NT2/D1 (cell line): Measurements from ENCODE around the gene AK3.
"Not testable (repeated sequence)": the region's sequence is repeated elsewhere in the genome, so short reads cannot be mapped to it uniquely, and the experiment has no call there.

Experiments
- DNase-seq: peaks from one replicate; pipeline ENCODE4 v3.0.0-alpha.2; 2011; ENCODE audit warnings: low read depth, low spot score
- H3K27me3 ChIP-seq: 2 replicates; pipeline ENCODE4 v1.6.0; 2011; ENCODE audit warnings: mild to moderate bottlenecking; ENCODE audit not compliant: insufficient read length, insufficient read depth
- H3K36me3 ChIP-seq: 2 replicates; pipeline ENCODE4 v1.6.1; 2011; ENCODE audit warnings: mild to moderate bottlenecking, low read length, mixed read lengths; ENCODE audit not compliant: insufficient read depth, insufficient read length
- H3K4me1 ChIP-seq: 2 replicates; pipeline ENCODE4 v1.5.1; 2011; ENCODE audit not compliant: insufficient read depth, insufficient read length
- H3K4me3 ChIP-seq: 2 replicates; pipeline ENCODE4 v1.5.1; 2011; ENCODE audit warnings: low read depth; ENCODE audit not compliant: insufficient read length
- H3K9ac ChIP-seq: 2 replicates; pipeline ENCODE4 v1.6.0; 2011; ENCODE audit warnings: low read depth; ENCODE audit not compliant: insufficient read length
- H3K9me3 ChIP-seq: 2 replicates; pipeline ENCODE4 v1.5.1; 2011; ENCODE audit warnings: mild to moderate bottlenecking, low read length; ENCODE audit not compliant: insufficient read depth
- SUZ12 ChIP-seq: IDR thresholded peaks from 2 replicates; pipeline ENCODE4 v1.6.1; 2011; ENCODE audit not compliant: insufficient read length, insufficient read depth; ENCODE audit errors: extremely low read depth
- YY1 ChIP-seq: IDR thresholded peaks from 2 replicates; pipeline ENCODE4 v1.6.1; 2011; ENCODE audit not compliant: insufficient read length, insufficient read depth
- ZNF274 ChIP-seq: IDR thresholded peaks from 2 replicates; pipeline ENCODE4 v1.6.1; 2011; ENCODE audit warnings: mild to moderate bottlenecking, low read depth, low read length

The AK3 gene

DNA sequence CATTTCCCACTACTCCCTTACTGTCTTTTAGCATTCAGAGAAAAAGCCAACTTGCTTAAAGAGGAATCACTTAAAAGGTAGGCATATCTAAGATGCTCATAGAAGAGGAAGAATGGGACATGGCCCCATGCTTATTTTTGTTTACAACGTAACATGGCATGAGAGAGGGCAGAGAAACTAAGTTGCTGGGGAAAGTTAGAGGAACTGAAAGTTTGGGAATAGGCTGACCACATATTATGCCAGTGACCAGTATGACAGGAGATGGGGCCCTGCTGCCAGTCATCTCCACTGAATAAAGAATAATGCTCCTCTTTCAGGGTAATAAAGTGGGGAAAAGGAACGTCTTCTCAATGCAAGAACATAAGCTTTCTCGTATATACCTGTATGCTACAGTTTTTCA lies 77.0 kb downstream of the AK3 start:
- TF ChIP-seq SUZ12 (no peak), ZNF274 (no peak), YY1 (no peak)
- Histone ChIP-seq H3K4me1 (peaks cover 5% of the 10 kb centered on the region), H3K27me3 (peaks cover 6% of the 10 kb centered on the region), H3K36me3 (no peaks in the 10 kb centered on the region), H3K4me3 (no peak overlapping the region), H3K9ac (no peak overlapping the region), H3K9me3 (no peaks in the 10 kb centered on the region)
- no peak for DNase-seq

- Histone ChIP-seq H3K9me3 (no peaks in the 10 kb centered on the region), H3K4me3 (peak overlapping the region; percentile 91), H3K4me1 (peaks cover 5% of the 10 kb centered on the region), H3K36me3 (no peaks in the 10 kb centered on the region), H3K9ac (peak overlapping the region; percentile 95), H3K27me3 (peaks cover 6% of the 10 kb centered on the region)
- DNase-seq, result no peak
- TF ChIP-seq YY1 (no peak), SUZ12 (no peak), ZNF274 (no peak)
Observed at GRCh38 chr9:4662989-4663792, 77.8 kb downstream of the AK3 start.

DNA sequence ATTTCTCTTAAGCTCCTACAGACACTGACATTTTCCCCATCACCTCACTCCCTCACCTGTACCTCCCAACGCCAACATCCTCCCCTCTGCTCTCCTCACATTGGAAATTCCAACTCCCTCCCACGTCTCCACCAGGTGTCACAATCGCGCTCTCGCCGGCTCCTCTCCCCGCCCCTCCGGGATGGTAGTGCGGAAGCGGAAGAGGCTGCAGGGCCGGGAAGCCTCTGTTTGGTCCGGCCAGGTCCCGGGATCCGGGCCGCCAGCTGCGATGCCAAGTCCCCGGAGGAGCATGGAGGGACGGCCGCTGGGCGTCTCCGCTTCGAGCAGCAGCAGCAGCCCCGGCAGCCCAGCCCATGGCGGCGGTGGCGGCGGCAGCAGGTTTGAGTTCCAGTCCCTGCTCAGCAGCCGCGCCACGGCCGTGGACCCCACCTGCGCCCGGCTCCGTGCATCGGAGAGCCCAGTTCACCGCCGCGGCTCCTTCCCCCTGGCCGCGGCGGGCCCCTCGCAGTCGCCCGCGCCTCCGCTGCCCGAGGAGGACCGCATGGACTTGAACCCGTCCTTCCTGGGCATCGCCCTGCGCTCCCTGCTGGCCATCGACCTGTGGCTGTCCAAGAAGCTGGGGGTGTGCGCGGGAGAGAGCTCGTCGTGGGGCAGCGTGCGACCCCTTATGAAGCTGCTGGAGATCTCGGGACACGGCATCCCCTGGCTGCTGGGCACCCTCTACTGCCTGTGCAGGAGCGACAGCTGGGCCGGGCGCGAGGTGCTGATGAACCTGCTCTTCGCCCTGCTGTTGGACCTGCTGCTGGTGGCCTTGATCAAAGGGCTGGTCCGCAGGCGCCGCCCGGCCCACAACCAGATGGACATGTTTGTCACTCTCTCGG lies 78.7 kb downstream of the AK3 start, which contains the start of gene PLPP6:
Gene PLPP6 (plus strand): TSS at position 187 of the 881 bp plus-strand sequence. CDS start 82 bp downstream, at position 269.
- Histone ChIP-seq H3K4me3 (peak within 1 kb of the TSS; percentile 91), H3K9ac (peak within 1 kb of the TSS; percentile 95), H3K36me3 (no peaks in the 10 kb centered on the region), H3K4me1 (peaks cover 5% of the 10 kb centered on the region), H3K27me3 (peaks cover 6% of the 10 kb centered on the region), H3K9me3 (no peaks in the 10 kb centered on the region)
- TF ChIP-seq SUZ12, result no peak
- no peak for TF ChIP-seq ZNF274
- TF ChIP-seq YY1, result no peak
- peak; percentile 90 for DNase-seq

DNA sequence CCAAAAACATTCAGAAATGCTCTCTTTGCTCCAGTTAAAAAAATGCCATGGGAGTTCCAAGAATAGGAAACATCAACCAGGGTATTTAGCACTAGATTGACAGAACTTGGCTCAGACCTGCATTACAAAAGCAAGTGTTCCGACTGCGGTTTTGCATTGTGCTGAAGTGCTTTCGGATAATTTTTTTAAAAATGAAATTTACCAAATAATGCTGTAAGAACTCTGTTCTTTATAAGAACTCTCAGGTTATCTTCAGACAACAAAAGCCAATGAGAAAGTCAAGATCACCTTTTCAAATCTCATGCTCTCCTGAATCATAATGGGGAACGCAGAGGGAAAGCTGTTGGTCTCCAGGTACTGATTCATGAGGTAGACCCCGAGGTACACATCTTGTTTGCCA lies 79.4 kb downstream of the AK3 start:
- Histone ChIP-seq H3K36me3 (no peaks in the 10 kb centered on the region), H3K9ac (peak overlapping the region; percentile 53), H3K9me3 (no peaks in the 10 kb centered on the region), H3K4me1 (peaks cover 5% of the 10 kb centered on the region), H3K27me3 (peaks cover under 1% of the 10 kb centered on the region), H3K4me3 (peak overlapping the region; percentile 91)
- no peak for DNase-seq
- TF ChIP-seq YY1 (no peak), SUZ12 (no peak), ZNF274 (no peak)

DNA sequence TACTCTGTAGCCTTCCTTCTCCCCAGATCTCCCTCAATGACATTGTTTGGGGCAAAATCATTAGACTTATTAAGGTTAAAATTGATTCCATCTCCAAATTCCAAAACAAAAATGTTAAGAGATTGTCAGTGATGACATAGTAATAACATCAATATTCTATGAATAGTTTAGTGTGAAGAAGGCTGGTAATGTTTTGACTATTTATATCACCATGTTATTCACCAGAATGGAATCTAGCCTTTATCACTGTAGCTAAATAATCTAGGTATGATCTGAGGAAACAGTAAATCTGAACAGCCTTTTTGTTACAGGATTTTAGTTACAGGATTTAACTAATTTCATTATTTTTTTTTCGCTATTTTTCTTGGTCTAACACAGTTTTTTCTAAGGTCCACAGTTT lies 79.8 kb downstream of the AK3 start:
- Histone ChIP-seq H3K4me3 (no peak overlapping the region), H3K4me1 (peaks cover 5% of the 10 kb centered on the region), H3K9ac (no peak overlapping the region), H3K36me3 (no peaks in the 10 kb centered on the region), H3K9me3 (no peaks in the 10 kb centered on the region), H3K27me3 (no peaks in the 10 kb centered on the region)
- DNase-seq, result no peak
- TF ChIP-seq ZNF274 (no peak), YY1 (no peak)

DNA sequence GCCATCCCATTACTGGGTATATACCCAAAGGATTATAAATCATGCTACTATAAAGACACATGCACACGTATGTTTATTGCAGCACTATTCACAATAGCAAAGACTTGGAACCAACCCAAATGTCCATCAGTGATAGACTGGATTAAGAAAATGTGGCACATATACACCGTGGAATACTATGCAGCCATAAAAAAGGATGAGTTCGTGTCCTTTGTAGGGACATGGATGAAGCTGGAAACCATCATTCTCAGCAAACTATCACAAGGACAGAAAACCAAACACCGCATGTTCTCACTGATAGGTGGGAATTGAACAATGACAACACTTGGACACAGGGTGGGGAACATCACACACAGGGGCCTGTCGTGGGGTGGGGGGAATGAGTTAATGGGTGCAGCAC lies 80.3 kb downstream of the AK3 start:
- H3K36me3 ChIP-seq, H3K9ac ChIP-seq, H3K4me1 ChIP-seq, H3K9me3 ChIP-seq, DNase-seq, H3K27me3 ChIP-seq, H3K4me3 ChIP-seq: not testable (repeated sequence)
